ENCODE results near the gene MESD. TPM values are rescaled to one million over a fixed set of nuclear protein-coding genes. Genes with fewer than 3 reads are reported as not detected.

MESD gene
- total and polyA plus RNA-seq, 9 of the 15 experiments (the other 6 are each of a cell fraction or from before 2014, with no cell fraction given), result 11.3 to 39.7 (median 22.8) TPM

- TF ChIP-seq HES1 (IDR thresholded peaks at IDR 0.05; ENCODE audit: low read depth) (no peak), SAFB (IDR thresholded peaks at IDR 0.05; ENCODE audit: borderline replicate concordance, low read depth, low read length) (no peak), ZNF282 (CRISPR knock-in tag; IDR thresholded peaks at IDR 0.05) (no peak), ZNF277 (CRISPR knock-in tag; IDR thresholded peaks at IDR 0.05; ENCODE audit: borderline replicate concordance) (no peak), ILF3 (IDR thresholded peaks at IDR 0.05; ENCODE audit: borderline replicate concordance) (no peak), NCOA1 (IDR thresholded peaks at IDR 0.05; ENCODE audit: low read depth) (peak; percentile 51), ZNF239 (CRISPR knock-in tag; IDR thresholded peaks at IDR 0.05) (no peak), ZNF77 (CRISPR knock-in tag; IDR thresholded peaks at IDR 0.05) (no peak), SMAD2 (IDR thresholded peaks at IDR 0.05; ENCODE audit: low read depth, low read length) (no peak), ELF2 (CRISPR knock-in tag; IDR thresholded peaks at IDR 0.05) (no peak), ESRRB (CRISPR knock-in tag; IDR thresholded peaks at IDR 0.05; ENCODE audit: borderline replicate concordance) (no peak), FOXK1 (CRISPR knock-in tag; IDR thresholded peaks at IDR 0.05; ENCODE audit: borderline replicate concordance) (no peak), ATF2 (CRISPR knock-in tag; IDR thresholded peaks at IDR 0.05) (no peak), ESRRA (IDR thresholded peaks at IDR 0.05; ENCODE audit: borderline replicate concordance, low read depth) (peak; percentile 43; the same call in 1 of the 2 replicates), HEY1 (CRISPR knock-in tag; IDR thresholded peaks at IDR 0.05; ENCODE audit: borderline replicate concordance) (no peak), CUX1 (CRISPR knock-in tag; IDR thresholded peaks at IDR 0.05) (no peak)
Measured at GRCh38 chr15:80989518-80990478, at the start of gene MESD (continued).
